DMS53 treated with DMSO at 0.1 percent for 48 hours (cell line): ENCODE measurements around the gene ZNF507.

Experiments
- DNase-seq: peaks from one replicate; lab custom pipeline; 2025; ENCODE audit not compliant: unreplicated experiment; lab: John Stamatoyannopoulos, UW

Gene ZNF507

DNA sequence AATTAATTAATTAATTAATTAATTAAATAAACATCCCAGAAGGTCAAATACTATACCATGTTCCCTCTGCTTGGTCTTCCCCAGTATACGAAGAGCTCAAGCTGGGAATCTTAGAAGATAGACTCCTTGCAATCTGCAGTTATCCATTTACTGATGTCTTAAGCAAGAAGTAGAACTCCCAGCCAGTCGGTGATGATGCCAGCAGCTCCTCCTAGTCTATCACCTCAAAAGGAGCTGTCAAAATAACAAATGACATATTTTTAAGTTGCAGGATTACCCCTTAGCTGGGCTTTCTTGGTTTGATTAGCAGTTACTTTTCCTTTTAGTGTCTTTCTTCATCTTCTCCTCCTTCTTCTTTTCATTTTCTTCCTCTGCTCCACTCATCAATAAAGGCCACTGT, 6.0 kb upstream of the ZNF507 start:
- no peak for DNase-seq

DNA sequence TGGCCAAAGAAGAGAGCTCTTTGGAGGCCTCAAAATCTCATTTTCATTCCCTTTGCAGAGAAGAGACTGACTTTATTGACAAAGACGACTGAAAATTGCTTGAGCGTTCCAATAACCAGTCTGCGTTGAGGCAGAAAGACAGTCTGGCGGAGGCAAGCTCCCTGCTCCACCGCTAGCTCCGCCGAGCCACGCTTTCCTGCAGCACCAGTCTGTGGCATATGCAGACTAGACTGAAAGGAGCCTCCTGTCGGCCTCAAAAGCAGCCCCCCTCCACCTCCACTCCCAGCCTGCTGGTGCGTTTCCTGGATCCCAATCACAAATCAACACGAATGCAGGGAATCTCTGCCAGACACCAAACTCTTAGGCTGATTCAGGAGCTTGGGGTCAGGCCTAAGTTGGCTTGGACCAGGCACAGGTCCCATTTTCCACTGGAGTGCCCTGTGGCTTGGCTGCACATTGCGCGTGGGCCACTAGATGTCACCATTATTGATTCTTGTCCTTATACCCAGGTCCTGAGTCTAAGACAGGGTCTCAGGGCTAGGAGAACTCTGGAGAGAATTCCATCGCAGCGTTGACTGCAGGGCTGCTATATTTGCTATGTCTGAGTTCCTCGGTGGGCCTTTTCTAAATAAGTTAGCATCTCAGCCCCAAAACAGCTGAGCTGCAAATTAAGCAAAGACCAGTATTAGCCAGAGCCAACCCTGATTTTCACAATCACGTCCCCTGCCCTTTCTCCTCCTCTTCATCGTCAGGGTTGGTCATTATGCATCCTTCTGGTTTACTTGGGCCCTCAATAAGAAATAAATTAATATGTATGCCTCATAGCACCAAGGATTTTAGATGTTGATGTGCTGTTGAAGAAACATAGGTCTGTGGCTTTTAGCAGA, 5.2 kb upstream of the ZNF507 start:
- no peak for DNase-seq

DNA sequence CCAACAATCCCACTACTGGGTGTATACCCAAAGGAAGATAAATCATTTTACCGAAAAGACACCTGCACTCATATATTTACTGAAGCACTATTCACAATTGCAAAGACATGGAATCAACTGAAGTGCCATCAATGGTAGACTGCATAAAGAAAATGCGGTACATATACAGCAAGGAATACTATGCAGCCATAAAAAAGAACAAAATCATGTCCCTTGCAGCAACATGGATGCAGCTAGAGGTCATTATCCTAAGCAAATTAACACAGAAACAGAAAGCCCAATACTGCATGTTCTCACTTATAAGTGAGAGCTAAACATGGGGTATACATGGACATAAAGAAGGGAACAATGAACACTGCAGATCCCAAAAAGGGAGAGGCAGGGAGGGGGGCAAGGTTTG, 2.7 kb upstream of the ZNF507 start:
- DNase-seq, result no peak

DNA sequence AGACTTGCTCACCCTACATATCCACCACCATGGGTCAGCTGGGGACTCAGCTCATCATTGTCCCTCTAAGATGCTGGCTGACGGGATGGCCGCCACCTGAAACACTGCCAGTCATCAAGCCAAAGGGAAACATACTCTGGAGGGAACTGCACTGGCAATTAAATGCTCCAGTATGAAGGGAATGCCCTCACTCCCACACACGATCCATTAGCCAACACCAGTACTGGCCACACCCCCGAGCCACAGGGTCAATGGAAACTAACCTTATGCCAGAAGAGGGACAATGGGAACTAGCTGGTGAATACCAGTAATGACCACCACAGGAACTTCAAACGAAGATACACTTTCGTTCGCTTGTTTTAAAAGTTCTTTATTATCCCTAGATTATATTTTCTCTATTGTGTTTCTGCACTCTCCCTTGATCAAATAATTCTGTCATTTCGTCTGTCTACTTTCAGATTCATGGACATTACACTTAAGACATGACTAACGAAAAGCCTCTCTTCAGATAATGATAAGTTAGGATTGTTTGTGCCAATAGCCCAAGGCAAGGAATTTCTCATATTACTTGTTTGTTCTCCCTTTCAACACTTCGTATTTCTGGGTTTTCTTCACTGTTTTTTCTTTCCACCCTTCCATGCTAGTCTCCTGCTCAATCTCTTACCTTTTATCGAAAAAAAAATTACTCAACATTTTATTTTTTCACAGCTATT, 1.7 kb upstream of the ZNF507 start:
- DNase-seq, result no peak

DNA sequence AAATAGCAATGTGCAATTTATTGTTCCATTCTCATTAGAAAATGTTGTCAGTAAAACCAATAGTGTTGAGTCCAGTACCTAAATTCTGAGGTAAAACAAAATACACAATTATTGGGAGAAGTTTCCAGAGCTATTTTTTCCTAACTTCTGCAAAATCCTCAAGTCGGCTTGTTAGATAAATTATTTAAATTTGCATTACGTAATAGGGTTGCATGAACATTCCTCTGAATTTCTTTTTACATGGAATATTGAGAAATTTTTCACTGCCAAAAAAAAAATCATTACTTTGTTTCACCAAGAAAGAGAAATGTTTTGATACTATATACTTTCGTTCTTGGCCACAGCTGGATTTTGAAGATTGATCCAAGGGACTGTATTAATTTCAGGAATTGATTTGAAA, 1.5 kb downstream of the ZNF507 start:
- no peak for DNase-seq

DNA sequence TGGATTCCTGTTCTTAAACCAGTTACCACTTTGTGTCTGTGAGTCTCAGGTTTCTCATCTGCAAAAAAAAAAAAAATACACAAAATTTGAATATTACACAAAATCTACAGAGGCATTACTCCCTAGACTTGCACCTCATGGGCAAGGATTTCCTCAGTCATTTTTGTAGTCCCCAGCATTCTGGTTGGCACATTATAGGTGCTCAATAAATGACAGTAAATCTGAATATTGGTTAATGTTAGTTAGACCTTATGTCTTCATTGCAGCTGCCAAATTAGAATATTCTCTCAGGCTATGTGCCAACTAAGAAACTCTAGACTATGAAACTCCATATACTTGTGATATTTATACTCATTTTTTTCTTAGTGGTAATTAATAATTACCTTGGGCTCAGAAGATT, 2.2 kb downstream of the ZNF507 start:
- DNase-seq, result no peak

DNA sequence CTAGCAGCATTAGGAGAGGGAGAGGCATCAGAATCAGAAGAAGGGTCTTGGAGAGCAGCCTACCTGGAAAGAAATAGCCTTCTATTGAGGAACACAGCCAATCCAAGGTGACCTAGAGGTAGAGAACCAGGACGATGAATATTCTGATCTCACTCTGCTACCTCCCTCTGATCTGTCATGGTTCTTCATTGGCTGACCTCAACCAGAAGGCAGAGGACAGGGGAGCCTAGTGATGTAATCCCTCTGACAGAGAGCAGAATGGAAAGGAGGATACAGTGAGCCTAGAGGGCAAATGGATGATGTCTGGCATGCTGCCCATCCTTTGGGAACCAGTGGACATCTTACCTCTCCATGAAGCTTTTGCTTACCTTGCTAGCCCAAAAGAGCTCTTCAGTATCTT, 3.6 kb downstream of the ZNF507 start:
- DNase-seq, result no peak

DNA sequence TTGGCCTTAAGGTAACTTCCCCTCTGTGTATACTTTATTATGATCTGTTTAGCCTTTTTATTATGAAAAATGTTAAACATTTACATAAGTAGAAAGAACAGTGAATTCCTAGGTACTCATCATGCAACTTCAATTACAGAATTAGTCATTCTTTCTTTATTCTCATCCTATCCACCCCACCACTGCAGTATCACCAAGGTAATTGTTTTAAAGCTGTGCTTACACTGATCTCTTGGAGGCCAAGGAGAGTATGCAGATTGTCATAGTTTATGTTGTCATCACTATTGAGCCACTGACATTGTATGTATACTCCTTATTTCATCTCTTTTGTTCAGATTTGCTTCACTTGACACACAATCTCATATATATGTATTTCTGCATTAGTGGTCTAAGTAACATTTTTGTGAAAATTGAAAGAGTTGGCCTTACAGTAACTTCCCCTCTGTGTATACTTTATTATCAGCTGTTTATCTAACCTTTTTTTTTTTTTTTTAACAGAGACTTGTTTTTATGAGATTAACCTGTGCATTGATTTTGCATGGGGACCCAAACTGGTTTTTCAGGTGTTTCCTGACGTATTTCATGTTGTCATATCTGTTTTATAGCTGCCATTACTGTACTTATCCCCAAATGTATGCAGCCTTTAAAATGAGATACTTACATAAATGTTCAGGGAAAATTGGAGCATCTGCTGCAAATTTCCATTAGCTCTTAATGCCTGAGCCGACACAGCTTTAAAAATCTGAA, 4.5 kb downstream of the ZNF507 start:
- DNase-seq, result no peak

DNA sequence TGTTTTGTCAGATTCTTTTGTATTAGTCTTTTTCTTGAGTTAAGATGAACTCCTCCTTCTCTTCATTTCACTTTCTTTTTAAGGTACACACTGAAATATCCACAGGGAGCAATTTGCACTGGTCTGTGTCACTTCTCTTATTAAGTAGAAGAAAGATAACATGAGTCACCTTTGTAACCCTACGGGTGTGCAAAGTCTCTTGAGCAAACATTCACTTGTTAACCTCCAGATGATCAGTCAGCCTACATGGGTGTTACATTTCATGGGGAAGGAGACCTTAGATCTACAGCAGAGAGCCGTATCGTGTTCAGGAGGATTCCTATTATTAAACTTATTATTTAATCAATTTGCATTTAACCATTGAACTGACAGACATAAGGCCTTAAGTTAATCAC, 5.1 kb downstream of the ZNF507 start:
- DNase-seq, result peak; percentile 27

DNA sequence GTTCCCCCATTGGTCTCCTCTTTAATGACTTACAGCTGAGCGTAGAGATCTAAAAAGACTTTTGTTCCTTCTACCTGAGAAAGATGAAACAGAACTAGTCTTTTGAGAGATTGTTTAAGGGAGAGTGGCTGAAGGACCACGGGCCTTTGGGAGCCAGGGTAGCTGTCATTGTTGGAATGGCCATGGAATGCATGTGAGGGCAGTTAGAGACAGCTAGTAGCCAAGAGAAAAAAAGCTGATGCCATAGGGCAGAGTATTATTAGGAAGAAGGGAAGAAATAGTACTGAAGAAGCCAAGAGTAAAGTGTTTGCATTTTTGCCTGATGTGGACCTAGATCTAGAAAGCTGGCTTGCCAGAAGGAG, 5.6 kb downstream of the ZNF507 start:
- no peak for DNase-seq

DNA sequence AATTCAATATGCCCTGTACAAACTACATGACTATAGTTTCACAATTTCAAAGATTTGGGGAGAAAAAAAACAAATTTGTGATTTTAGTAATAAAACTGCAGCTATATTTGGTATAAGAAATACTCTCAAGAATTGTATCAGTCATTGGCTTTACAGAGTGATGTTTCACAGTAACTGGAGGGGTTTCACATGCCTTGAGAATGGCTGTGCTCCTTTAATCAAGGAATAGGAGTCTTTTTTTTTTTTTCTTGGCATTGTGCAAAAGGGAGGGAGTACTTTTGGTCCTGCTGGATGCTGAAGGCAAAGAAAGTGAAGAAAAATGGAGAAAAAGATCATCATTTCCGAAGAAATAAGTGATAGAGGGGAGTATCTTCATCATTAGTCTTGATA, 6.8 kb downstream of the ZNF507 start:
- DNase-seq, result no peak

DNA sequence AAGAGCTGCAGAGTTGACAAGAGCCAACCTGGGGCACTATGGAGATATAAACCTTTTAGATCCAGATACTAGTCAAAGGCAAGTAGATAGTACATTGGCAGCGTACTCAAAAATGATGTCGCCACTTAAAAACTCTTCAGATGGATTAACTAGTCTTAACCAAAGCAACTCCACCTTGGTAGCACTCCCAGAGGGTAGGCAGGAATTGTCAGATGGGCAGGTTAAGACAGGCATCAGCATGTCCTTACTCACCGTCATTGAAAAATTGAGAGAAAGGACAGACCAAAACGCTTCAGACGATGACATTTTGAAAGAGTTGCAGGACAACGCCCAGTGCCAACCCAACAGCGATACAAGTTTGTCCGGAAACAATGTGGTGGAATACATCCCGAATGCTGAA, 8.9 kb downstream of the ZNF507 start:
- DNase-seq, result no peak

DNA sequence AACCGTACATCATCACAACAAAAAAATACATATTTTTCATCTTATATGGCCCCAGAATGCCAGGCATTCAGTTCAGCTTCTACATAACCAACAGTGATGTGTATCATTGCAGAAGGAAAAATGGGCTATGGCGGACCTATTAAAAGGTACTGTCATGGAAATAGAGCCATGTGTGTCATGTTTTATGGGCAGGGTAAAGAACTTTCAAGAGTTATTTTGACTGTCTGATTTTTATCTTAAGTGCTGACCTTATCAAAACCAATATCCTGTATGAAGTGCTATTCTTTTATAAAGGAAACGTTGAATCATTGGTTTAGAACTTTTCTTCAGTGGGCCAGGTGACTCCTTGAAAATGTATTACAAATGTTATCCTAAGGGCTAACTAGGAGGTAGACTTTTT, 9.9 kb downstream of the ZNF507 start:
- no peak for DNase-seq

DNA sequence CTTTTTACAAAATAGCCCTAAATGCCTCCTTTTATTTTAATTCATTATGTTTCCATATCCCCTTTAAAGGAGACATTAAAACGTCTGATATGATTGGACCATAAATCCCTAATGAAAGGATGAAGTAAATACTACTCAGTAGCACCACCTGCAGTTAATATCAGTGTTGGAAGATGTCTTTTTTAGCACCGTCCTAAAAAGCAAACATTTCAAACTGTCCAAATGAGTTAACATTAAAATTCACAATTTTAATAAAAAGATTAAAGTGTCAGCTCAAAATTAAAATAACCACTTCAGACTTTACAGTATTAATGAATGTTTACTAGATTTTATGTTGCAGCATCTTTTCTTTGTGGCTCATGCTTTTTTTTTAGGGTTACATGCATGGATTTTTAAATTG, 12.3 kb downstream of the ZNF507 start:
- peak; percentile 0 for DNase-seq

DNA sequence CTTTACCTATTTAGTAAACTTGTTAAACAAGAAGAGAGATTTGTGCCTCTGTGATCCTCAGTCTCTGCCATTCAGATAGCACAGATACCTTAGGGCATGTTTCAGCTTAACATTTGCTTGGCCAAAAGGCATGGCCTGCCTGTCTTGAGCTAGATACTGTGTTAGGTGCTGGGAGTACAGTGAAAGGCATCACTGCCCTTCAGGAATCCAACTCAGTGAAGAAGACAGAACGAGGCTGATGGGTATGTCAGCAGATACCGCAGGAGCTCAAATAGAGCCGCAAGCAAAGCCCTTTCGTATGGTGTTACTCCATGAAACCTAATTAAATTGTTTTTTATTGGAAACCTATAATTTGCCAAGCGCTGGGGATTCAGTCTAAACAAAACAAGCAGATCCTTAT, 12.9 kb downstream of the ZNF507 start:
- DNase-seq, result no peak

DNA sequence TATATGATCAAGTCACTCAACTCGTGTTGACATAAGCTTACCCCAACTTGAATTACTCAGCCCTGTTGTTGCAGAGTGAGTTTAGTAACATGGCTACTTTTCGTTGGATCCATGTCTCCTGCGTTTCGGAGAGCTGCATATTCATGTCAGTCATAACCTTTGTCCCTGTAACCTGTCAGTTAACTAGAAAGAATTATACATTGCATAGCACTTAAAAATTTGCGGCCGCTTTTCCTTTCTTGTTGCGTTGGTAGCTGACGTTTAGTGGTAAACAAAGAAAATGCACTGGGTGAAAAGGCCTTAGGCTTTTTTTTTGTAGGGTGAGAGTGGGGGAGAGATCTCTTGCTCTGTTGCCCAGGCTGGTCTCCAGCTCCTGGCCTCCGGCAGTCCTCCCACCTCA, 14.2 kb downstream of the ZNF507 start:
- DNase-seq, result no peak

DNA sequence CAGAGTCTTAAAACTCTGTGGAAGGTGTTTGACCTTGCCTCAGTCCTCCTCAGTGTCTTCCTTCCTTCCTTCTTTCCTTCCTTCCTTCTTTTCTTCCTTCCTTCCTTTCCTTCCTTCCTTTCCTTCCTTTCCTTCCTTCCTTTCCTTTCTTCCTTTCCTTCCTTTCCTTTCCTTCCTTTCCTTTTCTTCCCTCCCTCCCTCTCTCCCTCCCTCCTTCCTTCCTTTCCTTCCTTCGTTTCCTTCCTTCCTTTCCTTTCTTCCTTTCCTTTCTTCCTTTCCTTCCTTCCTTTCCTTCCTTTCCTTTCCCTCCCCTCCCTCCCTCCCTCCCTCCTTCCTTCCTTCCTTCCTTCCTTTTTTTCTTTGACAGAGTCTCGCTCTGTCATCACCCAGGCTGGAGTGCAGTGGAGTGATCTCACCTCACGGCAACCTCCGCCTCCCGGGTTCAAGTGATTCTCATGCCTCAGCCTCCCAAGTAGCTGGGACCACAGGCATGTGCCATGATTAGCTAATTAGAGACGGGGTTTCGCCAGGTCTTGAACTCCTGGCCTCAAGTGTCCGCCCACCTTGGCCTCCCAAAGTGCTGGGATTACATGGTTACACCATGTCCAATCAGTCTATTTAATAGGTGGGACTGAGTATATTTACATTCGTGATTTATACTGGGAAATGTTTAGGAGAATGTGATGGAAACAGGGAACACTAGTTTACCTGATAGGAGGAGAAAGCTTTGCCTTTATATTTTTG, 16.3 kb downstream of the ZNF507 start:
- no peak for DNase-seq

DNA sequence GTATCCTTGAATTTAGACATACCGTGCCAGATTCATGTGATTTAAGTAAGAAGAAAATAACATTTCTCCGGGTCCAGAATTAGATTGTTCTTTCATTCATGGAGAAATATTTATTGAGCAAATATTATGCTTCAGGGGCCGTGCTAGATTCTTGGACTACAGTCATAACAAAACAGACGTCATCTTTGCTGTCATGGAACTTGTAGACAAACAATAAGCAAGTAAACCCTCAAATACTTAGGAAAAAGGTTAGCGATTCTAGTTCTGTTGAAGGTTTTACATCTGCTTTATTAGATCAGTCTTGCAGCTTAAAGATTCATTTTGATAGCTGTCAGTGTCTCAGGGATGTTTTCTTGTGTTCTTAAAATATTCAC, 16.9 kb downstream of the ZNF507 start:
- no peak for DNase-seq

DNA sequence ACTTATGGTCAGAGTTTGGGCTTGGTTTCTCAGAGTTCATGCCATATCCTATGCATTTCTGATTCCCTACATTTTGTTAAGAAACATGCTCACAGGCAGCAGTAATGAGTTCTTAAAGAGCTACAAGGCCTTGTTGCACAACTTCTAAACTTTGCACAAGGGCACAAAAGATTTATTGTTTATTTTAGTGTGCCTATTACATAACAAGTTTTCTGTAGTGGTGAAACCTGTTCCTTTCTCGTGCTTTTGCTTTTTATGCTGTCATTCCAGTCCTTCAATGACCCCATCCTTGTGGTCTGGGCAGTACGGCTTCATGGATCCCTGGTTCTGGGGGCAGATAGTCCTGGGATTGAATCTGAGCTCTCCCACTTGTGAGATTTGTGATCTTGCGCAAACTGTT, 17.8 kb downstream of the ZNF507 start:
- no peak for DNase-seq

DNA sequence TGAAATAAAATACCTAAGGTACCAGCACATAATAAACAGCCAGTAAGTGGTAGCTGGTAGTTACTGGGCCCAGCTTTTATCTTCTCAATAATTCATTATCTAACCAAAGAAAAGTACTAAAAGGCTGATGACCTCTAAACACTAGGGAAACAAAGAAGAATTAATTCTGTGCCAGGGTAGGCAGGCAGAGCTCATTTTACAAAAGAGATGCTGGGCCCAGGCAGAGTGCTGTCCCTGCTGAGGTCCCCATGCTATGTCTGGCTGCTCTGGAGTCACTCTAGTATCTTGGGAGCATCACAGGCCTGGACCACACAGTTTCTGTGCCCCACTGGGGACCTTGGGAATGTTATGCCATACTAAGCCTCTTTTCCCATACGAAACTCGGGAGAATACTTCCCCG, 18.2 kb downstream of the ZNF507 start:
- DNase-seq, result no peak

DNA sequence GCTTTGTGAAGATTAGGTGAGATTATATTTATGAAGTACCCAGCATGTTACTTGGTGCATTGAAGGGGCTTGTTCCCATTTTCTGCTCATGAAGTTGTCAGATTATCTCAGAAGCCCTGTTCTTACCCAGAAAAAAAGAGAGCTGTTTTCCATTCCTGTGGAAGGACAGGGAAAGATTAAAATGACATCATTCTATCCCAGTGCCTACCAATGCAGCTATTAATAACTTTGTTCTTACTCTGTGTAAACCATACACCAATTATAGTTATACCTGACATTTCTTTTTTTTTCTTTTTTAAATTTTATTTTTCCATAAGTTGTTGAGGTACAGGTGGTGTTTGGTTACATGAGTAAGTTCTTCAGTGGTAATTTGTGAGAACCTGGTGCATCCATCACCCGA, 18.6 kb downstream of the ZNF507 start:
- no peak for DNase-seq
